CD4-positive, alpha-beta memory T cell (primary cell): Measurements from ENCODE around the gene NOS1AP. TPM values are rescaled to one million over a fixed set of nuclear protein-coding genes. Genes with fewer than 3 reads are reported as not detected.

Experiments
- CTCF ChIA-PET: fragments of 350-600 bp; sonication (Branson Sonifier 250); formaldehyde crosslinking; loops from one replicate; lab custom pipeline; 2021; ENCODE audit warnings: inconsistent platforms; ENCODE audit not compliant: partially characterized antibody; lab: Charles Lee
- POLR2A ChIA-PET: fragments of 350-600 bp; sonication (Branson Sonifier 250); formaldehyde crosslinking; loops from one replicate; lab custom pipeline; 2021; ENCODE audit not compliant: partially characterized antibody; lab: Charles Lee
- DNase-seq, 5 donors: peaks; one replicate each; pipeline versions ENCODE4 v3.0.0 to v3.0.0-alpha.2; 2020 to 2022; ENCODE audit warnings: mixed read lengths in 1 of 5
- H3K27ac ChIP-seq: one replicate; pipeline ENCODE4 v1.7.0; 2013; ENCODE audit warnings: low read depth, low read length
- H3K27me3 ChIP-seq: 2 replicates; pipeline ENCODE4 v1.7.0; 2013; ENCODE audit warnings: mild to moderate bottlenecking, low read length, moderate library complexity; ENCODE audit not compliant: insufficient read depth
- H3K36me3 ChIP-seq: 2 replicates; pipeline ENCODE4 v1.7.0; 2013; ENCODE audit warnings: mild to moderate bottlenecking, low read length, moderate library complexity; ENCODE audit not compliant: insufficient read depth
- H3K4me1 ChIP-seq: 2 replicates; pipeline ENCODE4 v1.7.0; 2013; ENCODE audit warnings: mild to moderate bottlenecking, low read length, moderate library complexity; ENCODE audit not compliant: insufficient read depth
- H3K4me3 ChIP-seq, 2 donors: one replicate each; pipeline ENCODE4 v1.7.0; 2013; ENCODE audit warnings: low read length in 2 of 2, mild to moderate bottlenecking in 1 of 2
- H3K9me3 ChIP-seq, 2 donors: one replicate each; pipeline ENCODE4 v1.7.0; 2013; ENCODE audit warnings: low read length in 2 of 2, control low read depth in 1 of 2; ENCODE audit not compliant: control insufficient read depth in 1 of 2
- H3K27ac Mint-ChIP-seq, 7 donors: one replicate each; pipeline ENCODE4 v1.8.0; 2020 to 2021; ENCODE audit warnings: mixed read lengths in 7 of 7, mild to moderate bottlenecking in 6 of 7, inconsistent platforms in 3 of 7, moderate library complexity in 3 of 7
- H3K27me3 Mint-ChIP-seq, 2 donors: one replicate each; pipeline ENCODE4 v1.8.0; 2020 to 2021; ENCODE audit warnings: mixed read lengths in 2 of 2
- H3K36me3 Mint-ChIP-seq, 2 donors: one replicate each; pipeline ENCODE4 v1.8.0; 2020 to 2021; ENCODE audit warnings: mixed read lengths in 2 of 2, inconsistent platforms in 1 of 2, mild to moderate bottlenecking in 1 of 2
- H3K4me1 Mint-ChIP-seq, 4 donors: one replicate each; pipeline ENCODE4 v1.8.0; 2020 to 2021; ENCODE audit warnings: mixed read lengths in 4 of 4, mild to moderate bottlenecking in 1 of 4
- H3K4me3 Mint-ChIP-seq, 8 donors: one replicate each; pipeline ENCODE4 v1.8.0; 2020 to 2021; ENCODE audit warnings: mixed read lengths in 8 of 8, mild to moderate bottlenecking in 7 of 8, moderate library complexity in 6 of 8, inconsistent platforms in 3 of 8
- H3K9me3 Mint-ChIP-seq, 8 donors: one replicate each; pipeline ENCODE4 v1.8.0; 2020 to 2021; ENCODE audit warnings: mixed read lengths in 8 of 8, mild to moderate bottlenecking in 5 of 8, inconsistent platforms in 3 of 8, moderate library complexity in 1 of 8
- intact Hi-C: fragments of 100-400 bp; cut with micrococcal nuclease; formaldehyde crosslinking; loops from one replicate; pipeline ENCODE4 v1.15.1; 2023
- polyA plus RNA-seq, 2 donors: library from polyadenylated mRNA; unstranded; fragments of 300-500 nt; fragmentation: Illumina TruSeq; gene quantifications; one replicate each; pipeline ENCODE4 v1.2.3, GENCODE V29; 2021
- total RNA-seq, 2 experiments: library from RNA; stranded (reverse); gene quantifications; one replicate each; pipeline ENCODE4 v1.2.3, GENCODE V29; 2021

NOS1AP gene
- total and polyA plus RNA-seq, 4 experiments from 2014 or later = not detected

DNA sequence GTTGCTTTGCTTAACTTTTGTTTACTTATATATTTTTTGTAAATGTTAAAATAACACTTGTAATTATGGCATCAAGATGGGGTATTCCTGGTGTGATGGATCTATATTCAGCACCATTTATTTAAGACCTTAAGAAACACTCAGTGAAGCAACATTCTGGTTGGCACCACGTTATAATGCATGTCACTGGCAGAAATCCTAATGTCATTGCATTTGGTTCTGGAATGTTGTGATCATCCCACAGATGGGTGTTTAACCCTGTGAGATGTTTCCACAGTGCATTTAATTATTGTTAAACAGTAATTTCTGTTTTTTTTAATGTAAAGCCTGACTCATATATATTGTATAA is 116.5 kb downstream of the NOS1AP start:
- no peaks in the 10 kb centered on the region for H3K27me3 ChIP-seq
- H3K36me3 Mint-ChIP-seq = no peaks in the 10 kb centered on the region
- peaks cover 0 to 8% (median 4%) of the 10 kb centered on the region in 8 donors for H3K9me3 Mint-ChIP-seq
- H3K27me3 Mint-ChIP-seq = peaks cover 4 to 8% of the 10 kb centered on the region in 2 donors
- no peaks in the 10 kb centered on the region for H3K9me3 ChIP-seq
- no peak overlapping the region for H3K4me3 Mint-ChIP-seq
- no peaks in the 10 kb centered on the region for H3K4me1 ChIP-seq
- H3K36me3 ChIP-seq = no peaks in the 10 kb centered on the region
- H3K27ac ChIP-seq = no peak overlapping the region
- no peak overlapping the region for H3K27ac Mint-ChIP-seq
- no peak overlapping the region for H3K4me3 ChIP-seq
- no peak for DNase-seq
- CTCF ChIA-PET = no interaction called here
- no peaks in the 10 kb centered on the region for H3K4me1 Mint-ChIP-seq
- POLR2A ChIA-PET = no interaction called here
- intact Hi-C loops = no loop called here

GRCh38 chr1:162186406-162186805 is 116.9 kb downstream of the NOS1AP start:
- H3K27me3 Mint-ChIP-seq = peaks cover 4 to 8% of the 10 kb centered on the region in 2 donors
- H3K36me3 Mint-ChIP-seq = no peaks in the 10 kb centered on the region
- ChIA-PET CTCF (no interaction called here), POLR2A (no interaction called here)
- H3K9me3 ChIP-seq = no peaks in the 10 kb centered on the region
- no peaks in the 10 kb centered on the region for H3K27me3 ChIP-seq
- intact Hi-C loops = no loop called here
- H3K27ac ChIP-seq = no peak overlapping the region
- no peaks in the 10 kb centered on the region for H3K36me3 ChIP-seq
- no peaks in the 10 kb centered on the region for H3K4me1 ChIP-seq
- no peak overlapping the region for H3K4me3 Mint-ChIP-seq
- no peak for DNase-seq
- no peak overlapping the region for H3K27ac Mint-ChIP-seq
- no peak overlapping the region for H3K4me3 ChIP-seq
- peaks cover 0 to 8% (median 4%) of the 10 kb centered on the region in 8 donors for H3K9me3 Mint-ChIP-seq
- no peaks in the 10 kb centered on the region for H3K4me1 Mint-ChIP-seq

- H3K4me1 Mint-ChIP-seq = no peaks in the 10 kb centered on the region
- H3K9me3 Mint-ChIP-seq = peaks cover 0 to 8% (median 4%) of the 10 kb centered on the region in 8 donors
- no peak for DNase-seq
- H3K36me3 Mint-ChIP-seq = no peaks in the 10 kb centered on the region
- H3K27ac Mint-ChIP-seq = no peak overlapping the region
- intact Hi-C loops = no loop called here
- H3K4me3 Mint-ChIP-seq = no peak overlapping the region
- Histone ChIP-seq H3K36me3 (no peaks in the 10 kb centered on the region), H3K4me1 (no peaks in the 10 kb centered on the region), H3K27ac (no peak overlapping the region), H3K9me3 (no peaks in the 10 kb centered on the region), H3K27me3 (no peaks in the 10 kb centered on the region), H3K4me3 (no peak overlapping the region)
- ChIA-PET POLR2A (no interaction called here), CTCF (no interaction called here)
- peaks cover under 1 to 6% of the 10 kb centered on the region in 2 donors for H3K27me3 Mint-ChIP-seq
Measured at GRCh38 chr1:162187687-162188276, 118.3 kb downstream of the NOS1AP start.

GRCh38 chr1:162189345-162189744 is 119.9 kb downstream of the NOS1AP start:
- H3K27me3 ChIP-seq = no peaks in the 10 kb centered on the region
- no peaks in the 10 kb centered on the region for H3K4me1 ChIP-seq
- ChIA-PET CTCF (no interaction called here), POLR2A (no interaction called here)
- peaks cover 0 to 5% of the 10 kb centered on the region in 2 donors for H3K27me3 Mint-ChIP-seq
- no peaks in the 10 kb centered on the region for H3K9me3 ChIP-seq
- H3K27ac ChIP-seq = no peak overlapping the region
- no peak overlapping the region for H3K27ac Mint-ChIP-seq
- peaks cover 0 to 8% (median 4%) of the 10 kb centered on the region in 8 donors for H3K9me3 Mint-ChIP-seq
- H3K4me3 Mint-ChIP-seq = no peak overlapping the region
- H3K4me3 ChIP-seq = no peak overlapping the region
- H3K36me3 Mint-ChIP-seq = no peaks in the 10 kb centered on the region
- no peak for DNase-seq
- no peaks in the 10 kb centered on the region for H3K4me1 Mint-ChIP-seq
- intact Hi-C loops = no loop called here
- H3K36me3 ChIP-seq = no peaks in the 10 kb centered on the region

DNA sequence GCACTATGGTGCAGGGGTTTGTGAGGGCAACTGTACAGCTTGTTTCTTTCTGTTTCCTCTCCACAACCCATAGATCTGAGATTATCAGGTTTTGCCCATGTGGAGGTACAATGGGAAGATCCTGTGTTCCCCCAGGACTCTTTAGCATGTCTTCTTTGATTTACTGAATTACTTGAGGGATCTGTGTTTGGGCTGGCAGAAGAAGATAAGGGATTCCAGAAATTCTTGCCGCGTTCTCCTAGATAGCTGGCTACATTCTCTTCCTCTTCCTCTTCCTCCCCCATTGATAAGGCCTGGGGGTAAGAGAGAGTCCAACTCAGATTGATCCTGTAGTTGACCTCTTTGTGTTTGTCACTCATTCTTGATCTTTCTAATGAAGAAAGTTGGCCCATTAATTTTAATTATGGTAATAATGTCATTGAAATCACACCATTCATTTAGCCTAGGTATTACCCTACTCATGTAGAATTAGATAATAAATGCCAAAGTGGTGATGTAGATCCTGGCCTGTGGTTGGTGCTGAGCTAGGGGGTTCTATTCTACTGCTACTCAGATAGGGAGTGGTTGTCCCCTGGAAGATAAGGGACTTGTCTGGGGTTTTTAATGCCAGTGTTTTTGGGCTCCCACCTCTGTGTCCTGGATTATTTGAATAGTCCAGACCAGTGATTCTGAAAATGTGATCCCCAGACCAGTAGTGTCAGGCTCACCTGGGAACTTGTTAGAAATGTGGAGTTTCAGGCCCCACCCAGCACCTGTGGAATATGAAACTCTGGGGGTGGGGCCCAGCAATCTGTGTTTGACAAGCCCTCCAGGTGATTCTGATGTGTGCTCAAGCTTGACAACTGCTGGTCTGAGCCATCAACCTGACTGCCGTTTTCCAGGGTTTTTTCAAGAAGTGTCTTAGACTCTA is 122.2 kb downstream of the NOS1AP start:
- Mint-ChIP-seq H3K9me3 (peaks cover 0 to 3% (median under 1%) of the 10 kb centered on the region in 8 donors), H3K36me3 (no peaks in the 10 kb centered on the region), H3K27ac (no peak overlapping the region), H3K27me3 (peaks cover 6% of the 10 kb centered on the region in 2 donors), H3K4me1 (no peaks in the 10 kb centered on the region), H3K4me3 (no peak overlapping the region)
- Histone ChIP-seq H3K9me3 (no peaks in the 10 kb centered on the region), H3K36me3 (no peaks in the 10 kb centered on the region), H3K4me3 (no peak overlapping the region), H3K4me1 (no peaks in the 10 kb centered on the region), H3K27me3 (no peaks in the 10 kb centered on the region), H3K27ac (no peak overlapping the region)
- ChIA-PET CTCF (no interaction called here), POLR2A (no interaction called here)
- DNase-seq = no peak
- intact Hi-C loops = no loop called here

- Mint-ChIP-seq H3K4me1 (no peaks in the 10 kb centered on the region), H3K27me3 (peaks cover 6 to 9% of the 10 kb centered on the region in 2 donors), H3K9me3 (peaks cover 0 to under 1% (median 0%) of the 10 kb centered on the region in 8 donors), H3K27ac (no peak overlapping the region), H3K36me3 (no peaks in the 10 kb centered on the region), H3K4me3 (no peak overlapping the region)
- no peaks in the 10 kb centered on the region for H3K27me3 ChIP-seq
- ChIA-PET CTCF (no interaction called here), POLR2A (no interaction called here)
- H3K4me3 ChIP-seq = no peak overlapping the region
- no peaks in the 10 kb centered on the region for H3K9me3 ChIP-seq
- intact Hi-C loops = no loop called here
- no peaks in the 10 kb centered on the region for H3K4me1 ChIP-seq
- H3K36me3 ChIP-seq = no peaks in the 10 kb centered on the region
- DNase-seq = no peak
- no peak overlapping the region for H3K27ac ChIP-seq
Measured at GRCh38 chr1:162192306-162192678, 122.8 kb downstream of the NOS1AP start.

GRCh38 chr1:162192763-162193162 is 123.3 kb downstream of the NOS1AP start:
- Mint-ChIP-seq H3K36me3 (no peaks in the 10 kb centered on the region), H3K9me3 (peaks cover 0 to 2% (median 0%) of the 10 kb centered on the region in 8 donors), H3K27me3 (peaks cover 6 to 11% of the 10 kb centered on the region in 2 donors), H3K4me1 (no peaks in the 10 kb centered on the region), H3K27ac (no peak overlapping the region), H3K4me3 (no peak overlapping the region)
- Histone ChIP-seq H3K4me3 (no peak overlapping the region), H3K27ac (no peak overlapping the region), H3K36me3 (no peaks in the 10 kb centered on the region), H3K27me3 (no peaks in the 10 kb centered on the region), H3K9me3 (no peaks in the 10 kb centered on the region), H3K4me1 (no peaks in the 10 kb centered on the region)
- CTCF ChIA-PET = no interaction called here
- no peak for DNase-seq
- POLR2A ChIA-PET = no interaction called here
- intact Hi-C loops = no loop called here
